ENCODE data around the gene PAXIP1.

The PAXIP1 gene

GRCh38 chr7:154911862-154912455 lies 91.0 kb downstream of the PAXIP1 start:
- DNase-seq: no peak

GRCh38 chr7:154911411-154911810 lies 91.5 kb downstream of the PAXIP1 start:
- DNase-seq: no peak

- no peak for DNase-seq
Observed at GRCh38 chr7:154910977-154911376, 91.9 kb downstream of the PAXIP1 start.

- no peak for DNase-seq
Observed at GRCh38 chr7:154910125-154910524, 92.8 kb downstream of the PAXIP1 start.

GRCh38 chr7:154909241-154910105 lies 93.5 kb downstream of the PAXIP1 start:
- no peak for DNase-seq

- DNase-seq: no peak
Observed at GRCh38 chr7:154907651-154908620, 95.0 kb downstream of the PAXIP1 start.

- DNase-seq: no peak
Observed at GRCh38 chr7:154906736-154907355, 96.1 kb downstream of the PAXIP1 start.

- DNase-seq: no peak
Observed at GRCh38 chr7:154906201-154906600, 96.7 kb downstream of the PAXIP1 start.

GRCh38 chr7:154905615-154906014 lies 97.3 kb downstream of the PAXIP1 start:
- no peak for DNase-seq

GRCh38 chr7:154905146-154905545 lies 97.8 kb downstream of the PAXIP1 start:
- DNase-seq: no peak

- no peak for DNase-seq
Observed at GRCh38 chr7:154903083-154903731, 99.7 kb downstream of the PAXIP1 start.

GRCh38 chr7:154902600-154903082 lies 100.3 kb downstream of the PAXIP1 start:
- no peak for DNase-seq

- DNase-seq: no peak
Observed at GRCh38 chr7:154899862-154900261, 103.1 kb downstream of the PAXIP1 start.

GRCh38 chr7:154898973-154899855 lies 103.7 kb downstream of the PAXIP1 start:
- no peak for DNase-seq

GRCh38 chr7:154896076-154896475 lies 106.8 kb downstream of the PAXIP1 start:
- DNase-seq: no peak

All from KG1 (cell line).